Measurements from ENCODE around the gene ANKRD66.
"Not testable (repeated sequence)": the region's sequence is repeated elsewhere in the genome, so short reads cannot be mapped to it uniquely, and the experiment has no call there.

ANKRD66 gene

DNA sequence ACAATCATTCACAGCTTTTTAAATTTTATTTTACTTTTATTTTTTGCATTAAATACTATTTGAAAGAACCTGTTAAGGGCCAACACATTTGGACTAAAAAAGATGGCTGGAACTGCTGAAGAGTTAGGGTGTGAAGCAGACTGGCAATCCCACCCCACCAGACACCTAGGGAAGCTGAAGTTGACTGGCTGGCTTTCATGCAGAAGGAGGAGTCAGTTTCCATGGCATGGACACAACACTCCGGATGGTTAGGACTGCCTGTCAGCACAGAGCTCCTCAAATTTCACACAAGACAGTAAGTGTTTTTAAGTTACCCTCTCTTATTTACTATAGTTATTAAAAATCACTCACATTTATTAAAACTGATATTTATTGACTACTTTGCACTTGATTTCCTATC is at the start of gene ANKRD66:
TSS of gene ANKRD66 (plus strand) at position 238 of the 400 bp plus-strand sequence. CDS start 5,016 bp downstream, outside the sequence.
- DNase-seq, result no peak

DNA sequence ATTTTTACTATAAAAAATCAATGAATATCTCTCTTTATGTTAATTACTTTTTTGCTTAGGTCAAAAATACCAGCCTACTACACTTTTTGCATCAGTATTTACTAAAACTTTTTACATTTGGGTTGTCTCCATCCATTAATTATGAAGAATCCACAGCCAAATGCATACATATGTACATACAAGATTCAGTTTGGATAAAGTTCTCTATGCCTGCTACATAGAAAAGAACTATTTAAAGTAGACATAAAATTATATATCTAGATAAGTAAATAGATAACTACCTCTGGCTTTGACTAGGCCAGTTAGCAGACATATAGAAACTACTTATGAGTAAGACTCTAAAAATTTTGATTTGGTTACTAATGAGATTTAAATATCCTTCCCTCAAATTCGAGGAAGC is 46.8 kb upstream of the ANKRD66 start:
- no peak for DNase-seq

DNA sequence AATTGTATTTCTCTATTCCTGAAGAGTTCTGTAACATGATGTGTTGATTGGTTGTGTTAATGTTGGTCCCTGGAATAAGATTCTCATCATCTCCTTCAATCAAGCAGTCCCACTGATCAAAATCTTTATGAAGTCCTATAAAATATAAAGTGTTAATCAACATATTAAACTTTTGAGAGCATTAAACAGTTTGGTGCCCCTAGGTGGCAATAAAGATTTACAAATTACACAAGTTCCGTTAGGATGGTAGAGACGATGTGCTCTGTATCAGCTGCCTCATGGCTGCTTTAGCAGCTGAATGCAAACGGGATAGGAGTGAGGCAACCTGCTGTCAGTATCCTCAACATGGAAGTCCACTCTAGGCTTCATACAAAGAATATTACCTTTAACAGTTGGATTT is 42.2 kb upstream of the ANKRD66 start:
- DNase-seq, result no peak

DNA sequence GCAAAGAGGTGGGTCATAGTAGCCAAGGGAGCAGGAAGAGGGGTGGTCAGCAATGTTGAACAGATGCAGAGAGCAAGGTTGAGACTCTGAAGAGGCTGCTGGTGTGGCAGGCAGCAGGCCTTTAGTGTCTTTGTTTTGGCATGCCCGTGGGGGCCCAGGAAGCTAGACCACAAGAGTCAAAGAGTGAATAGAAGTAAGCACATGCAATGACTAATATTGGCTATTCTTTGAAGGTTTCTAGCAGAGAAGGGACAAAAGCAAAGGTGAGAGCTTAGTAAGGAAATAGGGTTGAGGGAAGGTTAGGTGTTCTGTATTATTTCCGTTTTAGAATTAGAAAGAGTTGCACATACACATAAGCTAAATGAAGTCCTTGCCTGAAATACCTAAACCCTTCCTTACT is 40.3 kb upstream of the ANKRD66 start:
- DNase-seq, result no peak

DNA sequence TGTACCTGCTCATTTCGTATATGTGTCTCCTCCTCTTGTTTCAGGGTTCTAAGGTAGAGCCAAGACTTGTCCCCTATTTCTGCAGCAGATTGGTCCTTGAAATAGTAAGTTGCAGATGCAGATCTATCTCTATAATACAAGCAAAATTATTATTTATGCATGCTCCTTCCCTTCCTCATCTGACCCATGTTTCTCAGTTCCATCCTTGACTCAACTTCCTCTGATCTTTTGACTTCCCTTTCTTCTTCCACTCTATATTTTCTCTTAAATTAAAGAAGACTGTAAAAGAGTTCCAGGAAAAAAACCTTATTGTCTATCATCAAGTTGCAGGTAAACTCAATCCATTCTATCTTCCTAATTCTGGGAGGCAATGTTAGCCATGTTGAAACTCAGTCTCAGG is 35.2 kb upstream of the ANKRD66 start:
- DNase-seq, result no peak

DNA sequence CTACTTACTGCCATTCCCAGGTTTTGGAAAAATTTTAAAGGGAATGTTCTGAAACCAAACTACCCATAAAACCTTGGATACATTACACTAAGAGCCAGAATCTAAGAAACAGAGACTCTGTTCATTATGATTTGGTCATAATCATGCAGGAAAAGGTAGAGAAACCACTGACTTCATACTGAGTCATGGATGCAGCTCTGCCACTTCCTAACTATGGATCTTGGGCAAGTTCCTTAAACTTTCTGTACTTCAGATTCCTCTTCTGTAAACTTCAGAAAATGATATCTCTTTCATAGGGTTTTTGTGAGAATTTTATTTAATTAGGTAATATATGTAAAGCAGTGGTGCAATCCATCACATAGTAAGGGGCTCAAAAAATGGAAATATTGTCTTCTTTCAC is 31.6 kb upstream of the ANKRD66 start:
- no peak for DNase-seq

GRCh38 chr6:46719099-46719498 is 27.6 kb upstream of the ANKRD66 start:
- DNase-seq, result no peak

- DNase-seq, result no peak
Measured at GRCh38 chr6:46720401-46720800, 26.3 kb upstream of the ANKRD66 start.

GRCh38 chr6:46729787-46730326 is 16.9 kb upstream of the ANKRD66 start:
- no peak for DNase-seq

DNA sequence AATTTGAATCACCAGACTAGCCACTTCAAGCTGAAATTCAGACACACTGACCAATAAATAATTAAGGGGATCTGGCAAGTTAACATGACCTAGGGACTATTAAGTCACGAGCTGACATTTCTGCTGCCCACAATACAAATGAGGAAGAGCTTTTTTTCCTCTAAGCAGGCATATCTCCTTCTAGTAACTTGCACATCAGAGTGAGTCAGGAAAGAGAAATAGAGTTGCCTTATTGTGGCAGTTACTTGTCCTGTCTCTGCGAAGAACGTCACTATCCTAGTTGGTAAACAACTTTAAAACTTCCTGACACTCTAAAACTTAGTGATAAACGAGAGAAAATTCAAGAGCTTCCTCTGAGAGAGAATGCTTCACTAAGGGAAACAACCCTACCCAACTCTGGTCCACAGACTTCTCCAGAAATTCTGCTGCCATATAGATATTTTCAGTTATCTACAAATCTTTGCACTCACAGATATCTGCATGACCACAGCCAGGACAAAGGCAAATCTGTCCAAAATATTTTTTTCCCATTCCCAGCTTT is 15.7 kb upstream of the ANKRD66 start:
- DNase-seq, result no peak

GRCh38 chr6:46733341-46733801 is 13.4 kb upstream of the ANKRD66 start:
- DNase-seq, result no peak

DNA sequence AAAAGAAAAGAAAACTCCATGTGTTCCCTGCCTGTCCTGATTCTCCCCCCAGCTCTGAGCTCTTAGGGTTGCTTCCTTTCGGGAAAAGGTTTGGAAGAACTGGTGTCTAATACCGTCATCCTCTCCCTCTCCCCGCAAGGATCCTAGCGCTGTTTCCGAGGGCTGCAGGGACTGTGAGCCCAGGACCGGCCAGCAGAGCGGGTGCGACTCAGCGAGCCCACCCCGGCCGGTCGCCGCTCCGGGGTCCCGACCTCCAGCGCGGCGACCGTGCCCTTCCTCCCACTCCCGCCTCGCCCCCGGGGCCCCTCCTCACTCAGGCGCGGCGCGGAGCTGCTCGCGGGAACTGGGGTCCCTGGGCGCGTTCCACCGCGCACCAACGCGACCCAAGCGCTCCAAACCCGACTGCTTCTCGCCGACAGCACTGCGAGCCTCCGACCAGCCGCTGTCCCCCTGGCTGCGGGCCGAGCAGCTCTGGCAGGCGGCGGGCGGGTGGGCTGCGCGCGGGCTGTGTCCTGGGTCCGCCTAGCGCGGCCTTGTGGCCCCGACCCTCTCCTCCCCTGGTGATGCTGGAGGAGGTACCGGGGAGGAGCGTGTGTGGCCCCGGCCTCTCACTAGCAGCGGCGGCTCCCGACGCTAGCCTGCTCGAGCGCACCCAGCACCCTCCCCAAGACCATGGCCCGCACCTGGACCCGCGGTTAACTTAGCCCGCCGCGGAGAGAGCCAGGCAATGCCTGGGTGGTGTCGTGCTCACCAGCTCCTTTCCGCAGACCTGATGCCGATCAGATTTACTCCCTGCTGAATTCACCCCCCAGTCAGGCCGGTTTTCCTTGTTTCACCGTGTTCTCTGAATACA is 11.6 kb upstream of the ANKRD66 start, which contains the start of gene PLA2G7:
TSS of gene PLA2G7 (minus strand) at position 509 of the 853 bp plus-strand sequence. CDS start 12,484 bp downstream, outside the sequence.
- no peak for DNase-seq

DNA sequence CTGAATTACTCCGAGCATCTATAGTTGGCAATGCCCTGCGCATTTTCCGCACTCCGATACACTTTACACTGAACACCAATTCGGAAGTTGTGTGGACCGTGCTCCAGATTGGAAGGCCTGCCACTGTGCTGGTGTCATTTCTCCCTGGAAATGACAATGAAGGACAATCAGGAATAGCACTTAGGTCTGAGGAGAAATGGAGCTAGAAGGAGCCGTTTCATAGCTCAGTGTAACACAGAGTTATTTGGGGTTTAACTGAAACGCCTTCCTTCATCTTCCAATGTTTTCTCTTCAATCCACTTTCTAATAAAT is 11.1 kb upstream of the ANKRD66 start:
- DNase-seq, result no peak

DNA sequence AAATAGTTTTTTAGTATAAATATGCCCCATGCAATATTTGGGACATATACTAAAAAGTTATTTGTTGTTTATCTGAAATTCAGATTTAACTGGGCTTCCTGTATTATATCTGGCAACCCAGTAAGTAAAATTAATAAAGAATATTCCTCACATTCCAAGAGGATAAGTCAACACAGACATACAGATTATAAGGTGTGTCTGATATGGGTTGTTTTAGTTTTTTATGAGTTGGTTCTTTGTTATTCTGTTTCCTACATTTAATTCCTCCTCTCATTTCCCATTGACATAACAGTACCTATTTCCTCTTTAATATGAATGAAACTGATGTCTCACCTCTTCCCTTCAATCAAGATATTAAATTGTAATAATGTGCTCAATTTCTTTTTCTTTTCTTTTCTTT is 9.8 kb upstream of the ANKRD66 start:
- no peak for DNase-seq

- no peak for DNase-seq
Measured at GRCh38 chr6:46741482-46741881, 5.3 kb upstream of the ANKRD66 start.

DNA sequence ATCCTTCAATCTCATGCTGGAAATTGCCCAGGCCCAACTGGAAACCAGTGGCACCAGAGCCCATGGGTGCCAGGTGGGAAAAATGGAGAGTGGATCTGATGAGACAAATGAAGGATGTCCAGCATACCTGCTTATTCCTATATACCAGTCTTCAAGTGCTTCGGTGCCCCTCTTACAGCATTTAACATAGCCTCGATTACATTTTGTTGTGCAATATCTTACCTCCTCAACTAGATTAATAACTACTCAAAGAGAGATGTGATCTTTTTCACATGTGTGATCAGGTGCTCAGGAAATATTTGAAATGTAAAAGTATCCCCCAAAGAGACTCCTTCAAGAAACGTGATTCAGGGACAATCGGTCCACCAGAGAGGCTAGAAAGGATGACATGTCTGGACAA is 4.8 kb upstream of the ANKRD66 start:
- no peak for DNase-seq

DNA sequence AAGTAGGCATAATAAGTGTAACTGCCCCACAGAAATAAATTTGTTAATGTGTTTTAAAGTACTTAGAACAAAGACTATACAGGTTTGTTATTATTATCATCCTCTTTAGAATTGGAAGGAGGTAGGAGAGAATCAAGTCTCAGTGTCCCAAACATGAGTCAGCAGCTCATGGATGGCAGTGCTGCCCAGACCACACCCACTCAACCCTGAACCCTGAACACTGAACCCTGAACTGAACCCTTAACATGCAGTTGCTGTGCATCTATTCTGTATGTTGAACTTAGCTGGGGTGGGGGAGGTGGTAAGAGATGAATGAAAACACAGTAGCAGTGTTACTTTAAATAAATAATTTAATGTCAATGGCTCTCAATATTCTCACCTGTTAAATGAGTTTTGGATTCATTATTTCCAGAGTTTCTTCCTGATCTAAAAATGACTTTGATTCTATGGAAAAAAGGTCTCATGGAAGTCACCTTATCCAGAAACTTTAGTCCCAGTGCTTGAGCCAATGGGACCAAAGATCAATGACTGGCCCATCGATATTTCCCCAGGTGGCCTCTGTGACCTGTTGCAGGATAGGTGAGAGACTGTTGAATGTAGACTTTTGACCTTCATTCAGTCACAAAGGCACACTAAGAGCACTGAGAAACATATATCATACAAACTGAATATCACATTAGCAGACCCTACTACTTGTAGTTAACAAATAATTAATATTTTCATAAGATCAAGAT is 3.1 kb upstream of the ANKRD66 start:
- no peak for DNase-seq

DNA sequence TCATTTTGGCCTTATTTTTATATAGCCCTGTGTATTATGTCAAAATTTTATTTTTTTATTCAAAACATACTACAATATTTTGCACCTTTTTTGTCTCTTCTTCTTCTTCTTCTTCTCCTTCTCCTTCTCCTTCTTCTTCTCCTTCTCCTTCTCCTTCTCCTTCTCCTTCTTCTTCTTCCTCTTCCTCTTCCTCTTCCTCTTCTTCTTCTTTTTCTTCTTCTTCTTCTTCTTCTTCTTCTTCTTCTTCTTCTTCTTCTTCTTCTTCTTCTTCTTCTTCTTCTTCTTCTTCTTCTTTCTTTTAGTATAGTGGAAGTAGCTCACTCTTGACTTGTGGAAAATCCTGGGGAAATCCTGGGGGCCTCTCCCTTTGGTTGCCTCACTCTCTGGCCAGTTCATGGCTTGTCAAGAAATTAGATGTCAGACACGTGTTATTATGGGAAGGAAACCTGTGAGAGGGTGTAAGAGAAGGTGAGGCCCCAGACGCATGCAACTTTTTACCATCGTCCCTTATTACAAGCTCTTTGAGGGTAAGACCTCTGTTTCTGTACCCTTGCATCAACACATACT is 2.5 kb upstream of the ANKRD66 start:
- not testable (repeated sequence) for DNase-seq

DNA sequence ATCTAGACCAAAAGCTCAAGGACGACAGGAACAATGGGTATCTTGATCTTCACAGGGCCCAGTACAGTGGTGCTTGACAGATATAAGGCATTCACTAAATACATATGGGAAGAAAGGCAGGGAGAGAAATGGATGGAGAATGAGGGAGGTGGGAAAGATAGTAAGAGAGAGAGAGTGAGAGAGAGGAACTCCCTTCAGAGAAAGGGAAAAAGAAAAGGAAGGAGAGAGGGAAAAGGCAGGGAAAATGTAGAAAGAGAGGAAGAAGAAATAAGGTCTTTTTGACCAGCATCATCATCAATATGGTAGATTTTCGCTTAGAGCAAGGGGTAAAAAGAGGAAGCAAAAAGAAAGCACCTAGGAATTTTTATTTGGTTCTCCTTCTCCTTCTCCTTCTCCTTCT is 760 bp upstream of the ANKRD66 start:
- DNase-seq, result no peak

- no peak for DNase-seq
Measured at GRCh38 chr6:46748940-46749503, 2.3 kb downstream of the ANKRD66 start.

- DNase-seq, result no peak
Measured at GRCh38 chr6:46749731-46750130, 3.0 kb downstream of the ANKRD66 start.

DNA sequence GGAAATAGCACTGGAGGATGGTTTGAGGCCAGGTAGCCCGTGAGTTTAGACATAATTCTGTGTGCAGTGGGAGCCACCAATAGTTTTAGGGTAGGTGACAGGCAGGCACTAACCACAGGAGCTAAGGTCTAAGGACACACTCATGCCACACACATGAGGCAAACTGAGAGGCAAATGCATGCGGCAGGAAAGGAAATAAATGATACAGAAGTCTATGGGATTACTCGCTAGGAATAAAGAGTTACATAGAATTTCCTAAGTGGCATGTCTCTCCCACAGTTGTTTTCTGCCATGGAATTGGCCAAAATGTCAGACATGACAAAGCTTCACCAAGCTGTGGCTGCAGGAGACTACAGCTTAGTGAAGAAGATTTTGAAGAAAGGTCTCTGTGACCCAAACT is 4.9 kb downstream of the ANKRD66 start:
- DNase-seq, result no peak

DNA sequence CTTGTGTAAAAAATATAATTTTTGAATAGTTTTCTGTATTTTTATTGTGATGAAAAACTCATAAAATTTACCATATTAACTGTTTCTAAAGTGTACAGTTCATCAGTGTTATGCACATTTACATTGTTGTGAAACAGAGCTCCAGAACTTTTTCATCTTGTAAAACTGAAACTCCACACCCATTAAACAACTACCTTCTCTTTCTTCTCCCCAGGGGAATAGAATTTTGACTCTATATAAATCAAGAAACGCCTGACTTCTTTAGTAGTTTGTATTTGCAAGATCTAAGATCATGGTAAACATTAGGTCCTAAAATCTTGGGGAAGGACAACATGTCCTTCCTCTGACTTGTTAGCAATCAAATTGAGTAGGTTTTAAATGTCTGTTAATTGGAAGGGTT is 9.1 kb downstream of the ANKRD66 start:
- DNase-seq, result no peak

All from CD4-positive, alpha-beta T cell treated with Interleukin-10 for 1 hour (primary cell).